Activated CD4-positive, alpha-beta T cell treated with anti-CD3 and anti-CD28 coated beads for 1 hour (primary cell): ENCODE measurements around the gene GID4.
A peak's percentile ranks its signal among the peaks of the same experiment; 100 is the strongest.

Source experiments
- DNase-seq: peaks from one replicate; pipeline ENCODE4 v3.0.0-alpha.2; 2020

Gene GID4

DNA sequence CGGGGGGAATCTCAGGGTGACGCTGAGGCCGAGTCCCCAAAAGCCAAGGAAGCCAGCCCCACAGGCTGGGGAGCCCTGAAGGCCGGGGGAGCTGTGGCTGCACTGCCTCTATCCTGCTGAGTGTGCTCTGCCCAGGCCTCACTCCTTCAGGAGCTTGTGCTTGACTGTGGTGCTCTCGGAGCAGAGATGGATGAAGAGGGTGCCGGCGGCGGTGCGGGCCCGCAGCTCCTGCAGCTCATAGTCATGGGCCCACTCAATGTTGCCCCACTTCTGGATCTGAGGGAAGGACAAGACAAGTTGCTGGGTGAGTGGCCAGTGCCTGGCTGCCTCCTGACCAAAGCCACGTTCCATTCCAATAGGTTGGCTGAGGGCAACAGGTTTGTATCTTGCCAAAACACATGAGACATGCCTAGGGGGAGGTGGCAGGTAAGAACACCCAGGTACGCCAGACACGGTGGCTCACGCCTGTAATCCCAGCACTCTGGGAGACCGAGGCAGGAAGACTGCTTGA lies 20.7 kb upstream of the GID4 start:
- no peak for DNase-seq

DNA sequence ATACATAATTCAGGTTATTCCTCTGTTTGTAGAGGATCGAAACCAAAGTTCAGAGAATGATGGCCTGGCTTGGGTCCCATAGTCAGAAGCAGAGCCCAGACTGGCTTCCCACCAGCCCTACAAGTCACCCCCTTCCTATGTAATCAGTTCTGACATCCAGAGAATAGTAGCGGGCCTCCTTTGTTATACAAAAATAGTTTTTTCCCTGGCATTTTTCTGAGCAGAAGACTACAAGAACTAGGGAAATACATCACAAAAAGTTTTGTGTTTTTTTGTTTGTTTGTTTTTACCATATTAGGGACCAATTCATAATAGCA lies 19.4 kb upstream of the GID4 start:
- no peak for DNase-seq

DNA sequence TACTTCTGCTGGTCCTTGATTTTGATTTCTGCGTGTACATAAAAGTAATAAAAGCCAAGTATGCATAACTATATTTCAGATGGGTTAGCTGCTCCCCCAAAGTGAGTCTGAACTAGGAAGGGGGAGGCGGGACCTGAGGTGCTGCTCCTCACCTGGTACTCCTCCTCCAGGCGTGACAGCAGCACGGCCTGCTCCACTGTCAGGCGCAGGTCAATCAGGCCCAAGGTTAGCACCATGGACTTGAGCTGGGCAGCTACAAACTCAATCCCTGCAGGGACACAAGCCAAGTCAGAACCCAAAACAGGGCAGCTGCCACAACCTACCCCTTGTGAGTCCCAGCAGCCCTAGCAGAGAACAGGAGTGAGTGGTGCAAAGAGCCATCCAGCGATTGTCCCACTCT lies 18.2 kb upstream of the GID4 start:
- DNase-seq = no peak

DNA sequence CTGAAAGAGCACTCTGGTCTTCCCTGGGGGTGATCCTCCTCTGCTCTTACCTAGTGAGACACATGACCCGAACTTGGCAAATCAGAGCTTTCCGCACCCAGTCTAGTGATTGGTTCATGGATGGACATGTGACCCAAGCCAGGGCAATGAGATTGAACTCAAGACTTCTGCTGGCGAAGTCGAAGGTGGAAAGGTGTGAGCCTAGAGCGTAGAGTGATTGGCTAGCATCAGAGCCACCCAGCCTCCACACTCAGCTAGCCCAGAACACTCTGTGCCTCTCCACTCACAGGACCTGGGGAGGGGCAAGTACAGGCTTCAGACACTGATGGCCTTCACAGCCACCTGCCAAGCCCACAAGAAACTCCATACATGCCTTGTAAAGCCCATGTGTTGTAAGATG lies 17.8 kb upstream of the GID4 start:
- no peak for DNase-seq

DNA sequence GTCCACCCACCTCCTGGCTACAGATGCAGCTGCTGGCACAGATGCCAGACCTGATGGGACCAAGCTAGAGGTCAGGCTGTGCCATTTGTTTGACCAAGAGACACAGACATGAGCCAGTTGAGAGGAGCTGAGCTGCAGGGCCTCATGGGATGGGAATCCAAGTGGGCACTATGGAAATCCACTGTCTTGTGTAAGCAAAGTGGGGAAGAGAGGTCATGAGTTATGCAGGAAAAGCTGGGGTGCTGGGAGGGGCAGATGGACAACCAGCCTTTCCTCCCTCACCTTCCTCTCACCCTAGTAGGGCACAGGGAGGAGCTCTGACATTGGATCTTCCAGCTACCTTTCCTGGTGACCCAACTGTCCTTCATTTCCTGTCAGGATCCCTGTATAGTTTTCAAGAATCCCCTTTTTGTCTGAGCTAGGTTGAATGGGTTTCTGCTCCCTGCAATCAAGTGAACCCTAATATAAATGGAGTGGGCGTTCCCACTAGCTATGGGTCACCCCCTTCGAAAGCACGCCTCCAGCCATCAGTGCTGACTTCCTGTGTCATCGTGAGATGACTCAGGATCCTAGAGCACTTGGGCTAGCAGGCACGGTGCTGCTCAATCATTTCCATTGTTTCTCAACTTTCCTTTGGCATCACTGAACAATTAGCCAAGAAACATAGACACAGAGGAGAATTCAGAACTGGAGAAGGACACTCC lies 13.8 kb upstream of the GID4 start:
- no peak for DNase-seq

DNA sequence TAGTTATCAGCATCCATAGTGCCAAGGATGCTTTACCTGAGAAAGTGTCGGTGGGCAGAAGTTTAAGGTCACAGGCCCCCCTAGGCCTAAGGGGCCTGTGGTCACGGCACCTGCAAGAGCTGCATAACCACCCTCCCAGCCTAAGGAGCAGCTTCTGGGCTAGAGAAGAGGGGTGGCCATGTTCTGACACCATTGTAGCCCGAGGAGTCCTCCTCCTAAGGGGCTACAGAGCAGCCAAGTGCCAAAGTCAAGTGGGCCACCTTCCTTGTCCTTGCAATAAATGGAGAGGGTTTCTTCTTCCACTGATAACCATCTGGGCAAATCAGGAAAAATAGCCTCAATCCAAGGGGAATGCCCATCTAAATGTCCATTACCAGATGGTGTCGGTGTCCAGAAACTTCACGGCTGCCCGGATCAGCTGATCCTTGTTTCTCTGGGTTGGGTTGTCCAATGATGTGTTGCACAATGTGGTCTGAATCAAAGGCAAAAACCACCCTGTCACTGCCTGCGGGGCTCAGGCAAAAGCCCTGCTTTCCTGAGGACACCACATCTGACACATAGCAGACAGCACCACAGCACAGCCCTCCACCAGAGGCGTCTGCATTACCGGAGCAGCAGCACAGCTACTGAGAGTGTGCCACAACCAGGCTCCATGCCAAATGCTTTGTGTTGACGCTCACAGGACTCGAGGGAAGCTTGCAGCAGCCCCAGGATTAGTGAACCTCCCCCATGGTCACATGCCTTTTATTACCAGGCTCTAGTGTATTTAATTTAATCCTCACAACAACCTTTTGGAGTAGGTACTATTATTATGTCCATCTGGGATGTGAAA lies 13.0 kb upstream of the GID4 start:
- no peak for DNase-seq

DNA sequence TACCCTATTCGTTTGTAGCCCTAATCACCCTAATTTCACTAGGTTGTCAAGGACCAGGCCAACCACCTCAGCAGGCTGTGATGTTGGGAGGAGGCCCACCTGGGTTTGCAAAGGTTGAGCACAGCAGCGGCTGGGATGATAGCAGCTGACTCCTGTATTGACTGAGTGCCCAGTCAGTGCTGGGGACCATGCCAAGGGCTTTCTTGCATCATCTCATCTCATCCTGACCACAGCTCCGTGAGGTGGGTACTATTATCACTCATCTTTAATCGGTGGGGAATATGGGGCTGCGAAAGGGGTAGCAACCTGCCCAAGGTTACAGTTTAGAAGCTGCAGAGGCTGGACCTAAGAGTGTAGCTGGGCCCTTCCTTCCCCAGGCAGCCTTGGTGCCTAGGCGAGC lies 11.9 kb upstream of the GID4 start:
- no peak for DNase-seq

DNA sequence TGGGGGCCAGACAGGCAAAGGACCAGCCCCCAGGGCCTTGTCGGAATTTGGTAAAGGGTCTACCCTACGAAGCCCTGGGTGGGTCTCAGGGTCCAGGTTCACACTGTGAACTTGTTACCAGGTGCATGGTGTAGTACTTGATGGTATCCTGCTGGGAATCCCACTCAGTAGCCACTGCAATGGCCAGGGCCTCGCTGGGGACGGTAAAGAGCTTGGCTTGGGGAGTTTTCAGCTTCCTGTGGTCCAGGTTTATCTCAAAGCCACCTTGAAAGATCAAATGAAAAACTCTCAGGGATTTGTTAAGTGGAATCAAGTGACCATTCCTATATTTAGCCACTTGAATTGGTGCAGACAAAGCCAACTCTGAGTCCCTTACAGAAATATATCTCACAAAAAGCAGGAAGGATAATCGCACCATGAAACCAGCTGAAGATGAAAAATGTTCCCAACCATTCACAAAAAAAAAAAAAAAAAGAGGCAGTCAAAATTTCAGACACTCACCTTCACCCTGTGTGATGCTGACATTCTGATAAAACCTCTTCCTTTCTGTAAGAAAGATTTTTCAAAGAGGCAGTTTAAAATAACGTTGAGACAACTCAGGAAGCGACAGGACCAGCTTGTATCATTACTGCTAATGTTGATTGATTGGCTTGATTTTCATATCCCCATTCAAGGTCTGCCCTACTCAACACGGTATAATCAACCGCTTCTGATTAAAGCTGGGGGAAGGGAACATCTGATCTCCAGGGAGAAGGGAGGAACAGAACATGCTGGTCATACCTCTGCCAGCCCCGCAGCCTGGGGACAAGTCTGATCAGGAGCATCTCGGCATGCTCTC lies 10.9 kb upstream of the GID4 start:
- no peak for DNase-seq

DNA sequence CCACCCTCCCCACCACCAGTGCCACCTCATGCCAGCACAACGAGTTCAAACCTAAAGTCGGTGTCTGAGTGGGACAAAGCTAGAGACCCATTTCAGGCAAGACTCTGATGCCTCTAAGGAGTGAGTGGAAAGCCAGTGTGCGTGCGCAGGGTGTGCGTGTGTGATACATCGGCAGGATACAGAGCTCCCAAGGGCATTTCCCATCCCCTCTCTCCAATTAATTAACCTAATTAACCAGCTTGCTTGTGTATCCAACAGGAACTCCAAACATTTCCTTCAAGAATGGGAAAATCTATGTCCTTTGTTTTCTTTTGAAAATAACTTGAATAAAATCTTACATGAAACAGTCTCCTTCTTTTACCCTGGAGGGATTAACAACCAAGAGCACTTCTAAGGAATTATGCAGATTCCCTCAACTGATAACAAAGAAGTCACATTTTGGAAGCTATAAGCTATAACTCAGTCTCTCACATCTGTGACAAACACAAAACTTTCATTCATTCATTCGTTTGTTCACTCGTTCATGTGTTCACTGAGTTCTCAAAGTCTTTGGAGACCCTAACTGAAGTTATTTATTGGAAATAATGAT lies 10.2 kb upstream of the GID4 start:
- DNase-seq = no peak

DNA sequence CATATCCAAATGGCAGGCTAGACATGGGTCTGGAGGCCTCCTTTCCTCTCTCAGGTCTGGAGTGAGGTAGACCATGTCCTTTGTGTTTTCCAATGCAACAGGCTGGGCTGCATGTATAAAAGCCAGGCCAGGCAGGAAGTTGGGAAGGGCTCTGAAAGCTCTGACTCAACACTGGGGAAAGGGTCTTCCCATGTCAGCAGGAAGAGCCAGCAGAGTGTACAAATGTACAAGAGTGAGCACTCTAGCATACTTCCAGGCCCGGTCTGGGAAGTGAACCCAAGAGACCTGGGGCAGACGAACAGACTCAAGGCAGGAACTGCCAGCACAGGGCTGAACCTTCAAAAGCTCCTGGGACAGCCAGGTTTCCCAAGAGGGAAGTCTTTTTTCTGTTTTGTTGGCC lies 7.3 kb upstream of the GID4 start:
- no peak for DNase-seq

DNA sequence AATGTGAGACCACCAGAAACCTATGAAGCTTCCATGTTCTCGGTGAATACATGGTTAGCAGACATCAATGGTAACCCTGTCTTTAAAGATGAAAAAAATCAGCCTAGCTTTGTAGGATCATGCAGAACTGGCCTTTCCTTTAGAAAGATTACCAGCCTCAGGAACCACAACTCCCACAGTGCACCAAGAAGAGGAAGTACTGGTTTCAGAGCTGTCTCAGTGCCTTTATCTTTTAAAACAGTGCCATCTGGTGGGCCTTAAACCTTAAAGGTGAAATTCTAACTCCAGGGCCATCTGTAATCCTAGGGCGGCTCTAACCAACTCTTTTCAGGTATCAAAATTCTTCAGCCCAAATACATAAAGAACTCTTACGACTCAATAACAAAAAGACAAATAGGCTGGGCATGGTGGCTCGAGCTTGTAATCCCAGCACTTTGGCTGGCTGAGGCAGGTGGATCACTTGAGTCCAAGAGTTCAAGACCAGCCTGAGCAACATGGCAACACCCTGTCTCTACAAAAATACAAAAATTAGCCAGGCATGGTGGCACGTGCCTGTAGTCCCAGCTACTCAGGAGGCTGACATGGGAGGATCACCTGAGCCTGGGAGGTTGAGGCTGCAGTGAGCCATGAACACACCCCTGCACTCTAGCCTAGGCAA lies 5.6 kb upstream of the GID4 start:
- no peak for DNase-seq

DNA sequence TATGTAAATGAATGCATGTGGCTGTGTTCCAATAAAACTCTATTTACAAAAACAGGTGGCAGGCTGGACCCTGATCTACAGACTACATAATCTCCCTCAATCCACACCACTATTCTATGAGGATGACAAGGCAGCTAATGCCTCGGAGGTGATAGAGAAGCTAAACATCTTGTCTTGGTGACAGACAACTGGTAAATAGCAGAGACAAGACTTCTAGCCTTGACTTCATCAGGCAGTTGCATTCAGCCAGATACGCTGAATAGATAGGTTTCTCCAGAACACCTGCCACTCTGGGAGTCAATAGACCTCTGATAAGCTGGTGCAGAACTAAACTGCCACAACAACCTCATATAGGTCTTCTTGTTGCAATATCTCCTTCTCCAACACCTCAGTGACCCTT lies 3.5 kb upstream of the GID4 start:
- DNase-seq = no peak

DNA sequence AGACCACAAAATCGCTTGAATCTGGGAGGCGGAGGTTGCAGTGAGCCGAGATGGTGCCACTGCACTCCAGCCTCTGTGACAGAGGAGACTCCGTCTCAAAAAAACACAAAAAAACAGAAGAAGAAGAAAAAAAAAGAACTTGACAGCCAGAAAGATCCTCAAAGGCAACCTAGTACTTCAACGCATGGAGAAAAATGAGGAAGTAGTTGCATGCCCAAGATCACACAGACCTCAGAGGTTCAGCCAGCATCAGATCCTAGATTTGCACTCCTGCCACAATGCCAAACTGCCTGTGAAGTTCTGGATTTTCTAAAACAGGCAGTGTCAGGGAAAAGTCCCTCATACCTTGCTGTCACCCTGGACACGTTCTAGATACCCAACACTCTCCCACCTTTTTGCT lies 1.7 kb upstream of the GID4 start:
- DNase-seq = no peak

DNA sequence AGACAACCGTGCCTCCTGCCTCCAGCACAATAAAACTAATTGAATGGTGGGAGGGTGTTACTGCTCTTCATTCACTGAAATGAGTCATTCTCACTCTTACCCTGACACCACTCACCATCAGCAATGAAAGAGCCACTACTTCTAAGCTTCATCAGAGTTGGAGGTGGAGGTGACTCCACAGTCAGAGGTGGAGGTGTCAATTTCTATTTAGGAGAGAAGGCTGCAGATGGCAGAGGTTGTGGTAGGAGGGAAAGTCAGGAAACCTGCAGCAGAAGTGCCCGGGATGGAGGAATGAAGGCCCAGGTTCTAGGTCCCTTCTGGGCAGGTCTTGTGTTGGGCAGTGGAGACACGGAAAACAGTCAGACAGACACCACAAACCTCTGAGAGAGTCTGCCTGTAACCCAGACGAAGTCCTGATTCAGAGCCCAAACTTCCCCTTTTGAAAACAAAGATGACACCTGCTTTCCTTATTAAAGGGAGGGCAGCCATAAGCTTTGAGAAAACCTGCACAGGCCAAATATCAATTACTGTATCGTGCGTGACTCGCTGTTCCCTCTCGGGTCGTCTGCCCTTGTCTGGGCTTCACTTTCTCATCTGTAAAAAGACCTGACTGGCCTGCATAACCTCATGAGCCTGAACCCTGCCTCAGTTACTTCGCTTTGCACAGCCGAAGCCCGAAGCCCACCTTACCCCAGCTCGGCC lies 908 bp upstream of the GID4 start:
- DNase-seq = no peak

DNA sequence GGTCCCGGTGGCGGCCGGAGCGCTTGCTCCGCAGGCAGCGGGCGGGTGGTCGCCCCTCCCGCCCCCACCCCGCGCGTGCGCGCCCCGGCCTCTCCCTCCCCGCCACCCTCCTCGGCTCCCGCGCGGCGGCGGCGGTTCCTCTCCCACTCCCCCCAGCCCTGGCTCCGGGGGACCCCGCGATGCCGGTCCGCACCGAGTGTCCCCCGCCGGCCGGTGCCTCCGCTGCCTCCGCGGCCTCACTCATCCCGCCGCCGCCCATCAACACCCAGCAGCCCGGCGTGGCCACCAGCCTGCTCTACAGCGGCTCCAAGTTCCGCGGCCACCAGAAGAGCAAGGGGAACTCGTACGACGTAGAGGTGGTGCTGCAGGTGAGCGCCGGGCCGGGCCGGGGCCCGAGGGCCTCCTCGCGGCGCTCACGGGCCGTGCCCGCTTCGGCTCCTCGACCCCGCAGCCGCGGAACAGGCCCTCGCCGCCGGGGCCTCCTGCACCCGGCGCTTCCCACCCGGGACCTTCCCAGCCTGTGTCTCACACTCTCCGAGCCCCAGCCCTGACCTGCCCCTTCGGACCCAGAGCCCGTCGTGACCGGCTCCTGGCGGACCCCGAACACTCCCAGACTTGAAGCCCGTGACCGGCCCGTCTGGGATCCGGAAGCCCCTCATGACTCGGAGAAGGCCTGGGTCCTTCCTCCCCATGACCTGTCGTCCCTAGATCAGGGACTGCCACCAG lies 490 bp downstream of the GID4 start:
- DNase-seq = peak; percentile 10

DNA sequence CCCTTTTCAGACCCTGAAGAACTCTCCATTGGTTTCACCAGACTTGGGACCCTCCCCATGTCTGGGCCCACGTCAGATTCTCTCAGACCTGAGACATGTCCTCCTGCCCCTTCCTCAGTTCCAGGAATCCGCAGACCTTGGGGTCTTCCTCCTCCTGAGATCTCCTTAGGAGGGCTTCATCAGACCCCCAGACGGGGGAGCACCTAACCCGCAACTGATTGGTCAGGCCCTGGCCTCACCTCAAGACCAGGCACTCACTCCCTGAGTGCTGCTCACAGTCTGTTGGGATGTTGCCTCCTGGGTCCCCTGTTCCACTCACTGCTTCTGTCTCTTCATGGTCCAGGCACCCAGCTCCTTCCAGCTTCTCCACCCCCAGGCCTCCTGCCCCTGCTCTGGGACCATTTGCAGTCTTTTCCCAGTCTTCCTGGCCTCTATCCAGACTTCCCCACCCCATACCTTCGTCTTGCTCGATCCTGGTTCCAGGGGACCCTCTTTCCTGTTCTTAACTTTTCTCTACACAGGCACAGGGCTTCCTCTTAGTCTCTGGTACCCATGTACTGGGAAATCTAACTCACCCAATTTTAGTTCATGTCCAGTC lies 1.2 kb downstream of the GID4 start:
- no peak for DNase-seq

DNA sequence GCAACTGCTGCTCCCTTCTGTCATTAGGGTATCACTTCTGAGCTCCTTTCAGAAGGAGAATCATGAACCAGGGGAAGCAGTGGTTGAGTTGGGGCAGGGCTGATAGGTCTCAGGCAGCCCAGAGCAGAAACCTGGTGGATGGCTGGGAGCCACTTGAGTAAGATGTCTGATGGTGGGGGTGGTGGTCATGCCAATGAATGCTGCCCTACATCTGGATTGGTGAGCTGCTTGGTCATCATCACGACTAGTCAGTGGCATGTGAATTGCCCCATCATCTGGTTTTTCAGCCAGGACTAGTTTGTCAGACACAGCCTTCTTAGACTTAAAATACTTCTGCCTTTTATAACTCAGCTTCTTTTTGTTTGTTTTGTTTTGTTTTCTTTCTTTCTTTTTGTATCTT lies 2.6 kb downstream of the GID4 start:
- DNase-seq = no peak

DNA sequence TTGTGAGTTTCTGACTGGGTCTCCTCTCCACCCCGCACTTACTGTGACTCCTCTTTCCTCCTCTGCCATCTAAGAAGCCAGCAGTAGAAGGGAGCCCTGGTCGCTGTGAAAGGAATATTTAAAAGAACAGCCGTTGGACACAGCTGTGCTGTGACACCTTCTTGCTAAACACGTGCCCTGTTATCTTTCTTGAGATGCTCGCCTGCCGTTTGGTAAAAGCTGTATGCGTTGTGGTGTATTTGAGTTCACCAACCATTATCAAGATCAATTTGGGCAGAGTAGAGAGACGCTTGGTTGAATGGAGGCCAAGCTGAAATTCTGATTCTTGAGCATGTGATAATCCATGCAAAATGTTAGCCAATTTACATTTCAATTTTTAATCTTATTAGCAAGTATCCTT lies 3.8 kb downstream of the GID4 start:
- DNase-seq = no peak

DNA sequence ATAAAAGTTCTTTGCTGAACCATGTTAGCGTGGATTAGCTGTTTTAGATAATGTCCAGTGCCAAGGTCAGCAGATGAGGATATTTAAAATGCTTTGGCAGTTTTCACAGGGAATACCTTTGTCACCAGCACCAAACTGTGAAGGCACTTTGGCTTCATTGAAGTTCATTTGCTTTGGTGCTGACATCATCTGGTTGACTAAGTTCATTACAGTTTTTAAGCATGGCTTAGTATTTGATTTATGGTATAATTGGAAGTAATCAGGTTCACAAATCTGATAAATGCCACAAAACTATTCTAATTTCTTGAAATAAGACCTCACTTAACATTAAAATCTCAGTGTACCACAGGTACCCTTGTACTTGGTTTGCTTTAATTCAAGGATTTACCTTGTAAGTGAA lies 4.3 kb downstream of the GID4 start:
- no peak for DNase-seq

DNA sequence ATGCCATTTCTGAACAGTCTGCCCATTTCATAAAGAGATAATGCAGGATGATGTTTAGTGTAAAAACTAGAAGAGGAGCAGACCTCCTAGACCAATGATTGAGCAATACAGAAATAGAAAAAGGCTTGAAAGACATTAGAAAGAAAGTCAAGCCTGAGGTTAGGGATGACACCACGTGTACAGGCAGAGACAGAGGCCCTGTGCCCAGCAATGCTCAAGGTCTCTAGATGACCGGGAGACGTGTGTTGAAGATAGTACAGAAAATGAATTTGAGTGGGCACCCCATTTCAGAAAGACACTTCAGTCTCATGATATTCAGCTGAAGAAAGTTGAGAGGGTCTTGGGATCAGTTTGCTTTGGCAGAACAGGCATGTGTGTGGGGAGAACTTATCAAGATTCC lies 5.4 kb downstream of the GID4 start:
- no peak for DNase-seq
